K562 (cell line): ENCODE data around the gene GALNT9. TPM values are rescaled to one million over a fixed set of nuclear protein-coding genes. Genes with fewer than 3 reads are reported as not detected.

ENCODE experiments used
- ATAC-seq: fragments of 200-7000 bp; cut with Tn5 transposase; 3 replicates; pipeline ENCODE4 v1.9.1; 2020; ENCODE audit warnings: moderate library complexity
- BruUV-seq: library from RNA; stranded (reverse); fragments of 400-500 nt; replicated peaks from 2 replicates; lab custom pipeline; 2021; lab: Mats Ljungman, UMichigan
- CTCF ChIA-PET: fragments of 300-600 bp; formaldehyde crosslinking; extraction: SDS; loops from one replicate; lab custom pipeline; 2021; ENCODE audit warnings: low intra/inter-chr PET ratio; lab: Yijun Ruan, JAX
- POLR2A ChIA-PET: fragments of 300-600, 350-650 bp; sonication (Branson Sonifier 250); formaldehyde crosslinking; extraction: SDS; loops from one replicate; lab custom pipeline; 2021; ENCODE audit warnings: antibody characterized with exemption, inconsistent platforms; lab: Yijun Ruan, JAX
- DNase-seq, 4 experiments: peaks; one replicate each; pipeline versions ENCODE4 v3.0.0 to v3.0.0-alpha.2; 2011 to 2018; ENCODE audit warnings: low spot score in 3 of 4, mixed read lengths in 3 of 4; ENCODE audit errors: extremely low read depth in 1 of 4
- FAIRE-seq: peaks from 2 replicates; lab custom pipeline; 2011; peaks lifted over from hg19 to GRCh38; lab: Jason Lieb, UNC
- H2AFZ ChIP-seq: 2 replicates; pipeline ENCODE4 v1.6.0; 2011; ENCODE audit warnings: low read depth, low read length, control low read depth, inconsistent platforms
- H3K27ac ChIP-seq: fragments of 200-600 bp; 3 replicates; pipeline ENCODE4 v1.8.0; 2011; ENCODE audit warnings: low read depth, mild to moderate bottlenecking, control low read depth, inconsistent platforms, low read length, moderate library complexity, mixed read lengths; ENCODE audit errors: extremely low read depth
- H3K27me3 ChIP-seq, 2 experiments: fragments of 300-600 bp in 1 of 2; 2 replicates in 1 of 2; 3 replicates in 1 of 2; pipeline versions ENCODE4 v1.6.0 to v1.8.0; 2011; ENCODE audit warnings: inconsistent platforms in 2 of 2, low read length in 2 of 2, mild to moderate bottlenecking in 1 of 2, mixed read lengths in 1 of 2, moderate library complexity in 1 of 2; ENCODE audit not compliant: control insufficient read depth in 2 of 2, insufficient read depth in 2 of 2
- H3K36me3 ChIP-seq: fragments of 300-600 bp; 3 replicates; pipeline ENCODE4 v1.8.0; 2011; ENCODE audit warnings: mild to moderate bottlenecking, low read length, inconsistent platforms; ENCODE audit not compliant: control insufficient read depth, insufficient read depth
- H3K4me1 ChIP-seq, 2 experiments: fragments of 200-600 bp in 1 of 2; replicated peaks in 1 of 2; 2 replicates in 1 of 2; 3 replicates in 1 of 2; pipeline versions ENCODE4 v1.5.1 to v1.8.0; 2011; ENCODE audit warnings: inconsistent platforms in 2 of 2, low read length in 2 of 2, mild to moderate bottlenecking in 1 of 2, mixed read lengths in 1 of 2, moderate library complexity in 1 of 2; ENCODE audit not compliant: control insufficient read depth in 2 of 2, insufficient read depth in 2 of 2
- H3K4me2 ChIP-seq: 2 replicates; pipeline ENCODE4 v1.6.1; 2011; ENCODE audit warnings: low read length, control low read depth, inconsistent platforms, mixed read lengths; ENCODE audit not compliant: insufficient read depth
- H3K4me3 ChIP-seq: fragments of 200-600 bp; sonication (generic), shearing (Covaris generic); 2 replicates; pipeline ENCODE4 v1.5.1; 2016; ENCODE audit warnings: control low read depth, inconsistent platforms
- H3K79me2 ChIP-seq: fragments of 200-600 bp; 3 replicates; pipeline ENCODE4 v1.8.0; 2011; ENCODE audit warnings: low read length, inconsistent platforms; ENCODE audit not compliant: control insufficient read depth, insufficient read depth
- H3K9ac ChIP-seq, 2 experiments: 2 replicates each; pipeline versions ENCODE4 v1.6.0 to v1.6.1; 2011; ENCODE audit warnings: low read depth in 2 of 2, low read length in 2 of 2, control low read depth in 1 of 2, inconsistent platforms in 1 of 2, mild to moderate bottlenecking in 1 of 2, mixed read lengths in 1 of 2; ENCODE audit not compliant: insufficient read depth in 1 of 2
- H3K9me1 ChIP-seq: one replicate; pipeline ENCODE4 v1.6.0; 2011; ENCODE audit warnings: inconsistent platforms, mild to moderate bottlenecking, low read length, moderate library complexity; ENCODE audit not compliant: control insufficient read depth, insufficient read depth
- H3K9me3 ChIP-seq: replicated peaks from 2 replicates; pipeline ENCODE4 v1.5.1; 2011; ENCODE audit warnings: low read depth, low read length, inconsistent platforms; ENCODE audit not compliant: control insufficient read depth, insufficient read depth
- H4K20me1 ChIP-seq: replicated peaks from 2 replicates; pipeline ENCODE4 v1.6.1; 2011; ENCODE audit warnings: low read length, inconsistent platforms, mixed read lengths; ENCODE audit not compliant: control insufficient read depth, insufficient read depth
- ATF4 ChIP-seq: fragments of 450-650 bp; formaldehyde crosslinking; IDR thresholded peaks from 2 replicates; pipeline ENCODE4 v1.4.0; 2022; ENCODE audit warnings: mild to moderate bottlenecking, moderate library complexity
- CBFB ChIP-seq: sonication (generic); formaldehyde crosslinking; IDR thresholded peaks from 2 replicates; pipeline ENCODE4 v1.4.0; 2020; ENCODE audit warnings: mild to moderate bottlenecking, missing genetic modification reagents
- RBFOX2 ChIP-seq: fragments of 200-400 bp; formaldehyde crosslinking; IDR thresholded peaks from 2 replicates; pipeline ENCODE4 v1.6.1; 2017; ENCODE audit warnings: low read depth, mild to moderate bottlenecking, low read length, moderate library complexity
- ZNF140 ChIP-seq: fragments of 250-450 bp; sonication (Bioruptor Pico); IDR thresholded peaks from 2 replicates; pipeline ENCODE4 v1.8.0; 2021; ENCODE audit warnings: moderate library complexity, mild to moderate bottlenecking, inconsistent platforms
- ZNF830 ChIP-seq: fragments of 250-450 bp; sonication (Bioruptor Pico); IDR thresholded peaks from 2 replicates; pipeline ENCODE4 v1.5.0; 2021; ENCODE audit warnings: mild to moderate bottlenecking
- WGBS: fragments of 100-300 bp; shearing (Covaris generic); methylation state at CpG from one replicate; pipeline ENCODE4 v1.1.6; 2016; ENCODE audit warnings: low coverage, mixed read lengths; ENCODE audit not compliant: insufficient coverage; ENCODE audit errors: missing lambda C conversion rate; 5-methylcytosine and 5-hydroxymethylcytosine counted together
- in situ Hi-C: fragments of 300-500 bp; cut with MboI; formaldehyde crosslinking; loops from 4 replicates; pipeline ENCODE4 v1.15.0; 2018; ENCODE audit warnings: inconsistent platforms, mixed read lengths
- intact Hi-C: fragments of 100-400 bp; cut with micrococcal nuclease; formaldehyde crosslinking; loops from 2 replicates; pipeline ENCODE4 v1.14.2; 2022
- polyA plus RNA-seq, 8 experiments: library from polyadenylated mRNA; depleted of rRNA in 4 of 8; stranded (reverse) in 5 of 8; unstranded in 3 of 8; fragments of >200 nt; fragmentation: Nextera tagmentation in 2 of 8; fragmentation: Illumina TruSeq in 1 of 8; extraction: Ambion mirVana in 2 of 8; extraction: Trizol in 1 of 8; gene quantifications; 2 replicates each; pipeline versions ENCODE4 v1.2.1 to v1.2.3, GENCODE V29; 2011 to 2014; ENCODE audit warnings: inconsistent platforms in 1 of 8, missing spikeins in 1 of 8
- total RNA-seq, 7 experiments: library from RNA; depleted of rRNA in 6 of 7; stranded (reverse); fragments of >200 nt in 6 of 7; fragmentation: Illumina TruSeq in 2 of 7; extraction: Trizol in 2 of 7; gene quantifications; 2 replicates each; pipeline versions ENCODE4 v1.2.1 to v1.2.3, GENCODE V29; 2011 to 2021; ENCODE audit warnings: low replicate concordance in 1 of 7
- TF ChIP-seq, protein P1 (sequence below): fragments of 250-450 bp; sonication (Bioruptor Pico); IDR thresholded peaks from 2 replicates; pipeline ENCODE4 v1.5.0; 2022; ENCODE audit warnings: mild to moderate bottlenecking

Gene GALNT9
- total and polyA plus RNA-seq, 9 of the 15 experiments (the other 6 are each of a cell fraction or from before 2014, with no cell fraction given): not detected

- H3K4me1 ChIP-seq: peaks cover 0 to 32% of the 10 kb centered on the region in 2 experiments; a peak in 2 of 5 replicates
- DNase-seq (no peak), FAIRE-seq (no peak), ATAC-seq (no peak)
- CTCF ChIA-PET: no interaction called here
- POLR2A ChIA-PET: interaction anchor here (1.0 kb wide), 1 partner anchor 13 kb away, joined by 3 read pairs; no protein-coding TSS in a partner anchor
- H3K36me3 ChIP-seq: peaks cover 15% of the 10 kb centered on the region
- in situ Hi-C loops: no loop called here
- BruUV-seq: no TSS peak
- H3K4me3 ChIP-seq: no peak overlapping the region
- H3K9me3 ChIP-seq: peaks cover 10% of the 10 kb centered on the region
- H2AFZ ChIP-seq: no peak overlapping the region
- H3K79me2 ChIP-seq: no peaks in the 10 kb centered on the region
- no peaks in the 10 kb centered on the region for H3K9me1 ChIP-seq
- H4K20me1 ChIP-seq: no peaks in the 10 kb centered on the region
- H3K27me3 ChIP-seq: no peaks in the 10 kb centered on the region; a peak in 1 of 5 replicates
- H3K4me2 ChIP-seq: no peak overlapping the region
- intact Hi-C loops: no loop called here
- 60% methylated on average over 13 of the region's 17 CpGs for WGBS
- TF ChIP-seq ZNF140 (CRISPR knock-in tag) (no peak), ATF4 (CRISPR knock-in tag) (no peak), CBFB (CRISPR knock-in tag) (no peak), ZNF830 (CRISPR knock-in tag) (no peak), RBFOX2 (no peak)
- TF ChIP-seq, protein P1, sequence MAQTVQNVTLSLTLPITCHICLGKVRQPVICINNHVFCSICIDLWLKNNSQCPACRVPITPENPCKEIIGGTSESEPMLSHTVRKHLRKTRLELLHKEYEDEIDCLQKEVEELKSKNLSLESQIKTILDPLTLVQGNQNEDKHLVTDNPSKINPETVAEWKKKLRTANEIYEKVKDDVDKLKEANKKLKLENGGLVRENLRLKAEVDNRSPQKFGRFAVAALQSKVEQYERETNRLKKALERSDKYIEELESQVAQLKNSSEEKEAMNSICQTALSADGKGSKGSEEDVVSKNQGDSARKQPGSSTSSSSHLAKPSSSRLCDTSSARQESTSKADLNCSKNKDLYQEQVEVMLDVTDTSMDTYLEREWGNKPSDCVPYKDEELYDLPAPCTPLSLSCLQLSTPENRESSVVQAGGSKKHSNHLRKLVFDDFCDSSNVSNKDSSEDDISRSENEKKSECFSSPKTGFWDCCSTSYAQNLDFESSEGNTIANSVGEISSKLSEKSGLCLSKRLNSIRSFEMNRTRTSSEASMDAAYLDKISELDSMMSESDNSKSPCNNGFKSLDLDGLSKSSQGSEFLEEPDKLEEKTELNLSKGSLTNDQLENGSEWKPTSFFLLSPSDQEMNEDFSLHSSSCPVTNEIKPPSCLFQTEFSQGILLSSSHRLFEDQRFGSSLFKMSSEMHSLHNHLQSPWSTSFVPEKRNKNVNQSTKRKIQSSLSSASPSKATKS (CRISPR knock-in tag): no peak
- no peak overlapping the region for H3K27ac ChIP-seq
- H3K9ac ChIP-seq: no peak overlapping the region
Measured at GRCh38 chr12:132161796-132162507, 167.4 kb downstream of the GALNT9 start.
